HG03108 (cell line): ENCODE results near the gene TP53TG3E.
"Not testable (repeated sequence)": the region's sequence is repeated elsewhere in the genome, so short reads cannot be mapped to it uniquely, and the experiment has no call there.

Source experiments
- ATAC-seq: cut with Tn5 transposase; IDR thresholded peaks from one replicate; pipeline ENCODE4 v1.9.1; 2021; ENCODE audit warnings: moderate library complexity; ENCODE audit not compliant: unreplicated experiment

The TP53TG3E gene, protein sequence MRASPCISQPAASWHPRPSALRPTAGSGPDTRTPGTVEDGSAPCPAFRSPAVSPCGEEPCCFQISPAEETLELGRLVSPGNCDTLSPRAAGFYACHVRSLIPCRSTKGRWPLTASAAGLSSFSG

DNA sequence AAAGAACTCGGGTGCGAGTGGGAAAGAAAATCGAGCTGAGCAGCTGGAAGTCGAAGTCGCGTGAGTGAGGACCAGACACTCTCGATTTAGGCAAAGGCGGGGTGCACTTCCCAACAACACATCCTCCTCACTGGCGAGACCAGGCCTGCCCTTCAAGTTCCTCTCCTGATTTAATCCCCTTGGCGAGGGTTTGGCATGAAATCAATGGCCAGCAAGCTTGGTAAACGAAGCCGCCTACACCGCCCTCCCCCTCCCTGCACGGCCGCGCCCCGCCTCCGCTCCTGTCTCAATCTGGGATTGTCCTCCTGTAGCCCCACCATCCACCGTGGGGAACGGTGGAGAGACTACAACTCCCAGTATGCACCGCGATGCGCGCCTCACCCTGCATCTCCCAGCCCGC lies at the start of gene TP53TG3E:
Gene TP53TG3E, plus strand, starts transcription at position 301 of the 400 bp plus-strand sequence. Its CDS starts 68 bp downstream, at position 369.
- not testable (repeated sequence) for ATAC-seq

DNA sequence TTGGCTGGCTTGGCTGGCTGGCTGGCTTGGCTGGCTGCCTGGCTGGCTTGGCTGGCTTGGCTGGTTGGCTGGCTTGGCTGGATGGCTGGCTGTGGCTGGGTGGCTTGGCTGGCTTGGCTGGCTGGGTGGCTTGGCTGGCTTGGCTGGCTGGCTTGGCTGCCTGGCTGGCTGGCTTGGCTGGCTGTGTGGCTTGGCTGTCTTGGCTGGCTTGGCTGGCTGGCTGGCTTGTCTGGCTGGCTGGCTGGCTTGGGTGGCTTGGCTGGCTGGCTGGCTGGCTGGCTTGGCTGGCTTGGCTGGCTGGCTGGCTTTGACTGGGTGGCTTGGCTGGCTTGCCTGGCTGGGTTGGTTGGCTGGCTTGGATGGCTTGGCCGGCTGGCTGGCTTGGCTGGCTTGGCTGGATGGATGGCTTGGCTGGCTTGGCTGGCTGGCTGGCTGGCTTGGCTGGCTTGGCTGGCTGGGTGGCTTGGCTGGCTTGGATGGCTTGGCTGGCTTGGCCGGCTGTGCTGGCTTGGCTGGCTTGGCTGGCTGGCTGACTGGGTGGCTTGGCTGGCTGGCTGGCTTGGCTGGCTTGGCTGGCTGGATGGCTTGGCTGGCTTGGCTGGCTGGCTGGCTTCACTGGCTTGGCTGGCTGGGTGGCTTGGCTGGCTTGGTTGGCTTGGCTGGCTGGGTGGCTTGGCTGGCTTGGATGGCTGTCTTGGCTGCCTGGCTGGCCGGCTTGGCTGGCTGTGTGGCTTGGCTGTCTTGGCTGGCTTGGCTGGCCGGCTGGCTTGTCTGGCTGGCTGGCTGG lies 32.3 kb downstream of the TP53TG3E start:
- not testable (repeated sequence) for ATAC-seq

DNA sequence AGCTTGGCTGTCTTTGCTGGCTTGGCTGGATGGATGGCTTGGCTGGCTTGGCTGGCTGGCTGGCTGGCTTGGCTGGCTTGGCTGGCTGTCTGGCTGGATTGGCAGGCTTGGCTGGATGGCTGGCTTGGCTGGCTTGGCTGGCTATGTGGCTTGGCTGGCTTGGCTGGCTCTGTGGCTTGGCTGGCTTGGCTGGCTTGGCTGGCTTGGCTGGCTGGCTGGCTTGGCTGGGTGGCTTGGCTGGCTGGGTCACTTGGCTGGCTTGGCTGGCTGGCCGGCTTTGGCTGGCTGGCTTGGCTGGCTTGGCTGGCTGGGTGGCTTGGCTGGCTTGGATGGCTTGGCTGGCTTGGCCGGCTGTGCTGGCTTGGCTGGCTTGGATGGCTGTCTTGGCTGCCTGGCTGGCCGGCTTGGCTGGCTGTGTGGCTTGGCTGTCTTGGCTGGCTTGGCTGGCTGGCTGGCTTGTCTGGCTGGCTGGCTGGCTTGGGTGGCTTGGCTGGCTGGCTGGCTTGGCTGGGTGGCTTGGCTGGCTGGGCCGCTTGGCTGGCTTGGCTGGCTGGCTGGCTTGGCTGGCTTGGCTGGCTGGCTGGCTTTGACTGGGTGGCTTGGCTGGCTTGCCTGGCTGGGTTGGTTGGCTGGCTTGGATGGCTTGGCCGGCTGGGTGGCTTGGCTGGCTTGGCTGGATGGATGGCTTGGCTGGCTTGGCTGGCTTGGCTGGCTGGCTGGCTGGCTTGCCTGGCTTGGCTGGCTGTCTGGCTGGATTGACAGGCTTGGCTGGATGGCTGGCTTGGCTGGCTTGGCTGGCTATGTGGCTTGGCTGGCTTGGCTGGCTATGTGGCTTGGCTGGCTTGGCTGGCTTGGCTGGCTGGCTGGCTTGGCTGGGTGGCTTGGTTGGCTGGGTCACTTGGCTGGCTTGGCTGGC lies 33.8 kb downstream of the TP53TG3E start:
- not testable (repeated sequence) for ATAC-seq

DNA sequence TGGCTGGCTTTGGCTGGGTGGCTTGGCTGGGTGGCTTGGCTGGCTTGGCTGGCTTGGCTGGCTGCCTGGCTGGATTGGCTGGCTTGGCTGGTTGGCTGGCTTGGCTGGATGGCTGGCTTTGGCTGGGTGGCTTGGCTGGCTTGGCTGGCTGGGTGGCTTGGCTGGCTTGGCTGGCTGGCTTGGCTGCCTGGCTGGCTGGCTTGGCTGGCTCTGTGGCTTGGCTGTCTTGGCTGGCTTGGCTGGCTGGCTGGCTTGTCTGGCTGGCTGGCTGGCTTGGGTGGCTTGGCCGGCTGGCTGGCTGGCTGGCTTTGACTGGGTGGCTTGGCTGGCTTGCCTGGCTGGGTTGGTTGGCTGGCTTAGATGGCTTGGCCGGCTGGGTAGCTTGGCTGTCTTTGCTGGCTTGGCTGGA lies 34.4 kb downstream of the TP53TG3E start:
- ATAC-seq: not testable (repeated sequence)

DNA sequence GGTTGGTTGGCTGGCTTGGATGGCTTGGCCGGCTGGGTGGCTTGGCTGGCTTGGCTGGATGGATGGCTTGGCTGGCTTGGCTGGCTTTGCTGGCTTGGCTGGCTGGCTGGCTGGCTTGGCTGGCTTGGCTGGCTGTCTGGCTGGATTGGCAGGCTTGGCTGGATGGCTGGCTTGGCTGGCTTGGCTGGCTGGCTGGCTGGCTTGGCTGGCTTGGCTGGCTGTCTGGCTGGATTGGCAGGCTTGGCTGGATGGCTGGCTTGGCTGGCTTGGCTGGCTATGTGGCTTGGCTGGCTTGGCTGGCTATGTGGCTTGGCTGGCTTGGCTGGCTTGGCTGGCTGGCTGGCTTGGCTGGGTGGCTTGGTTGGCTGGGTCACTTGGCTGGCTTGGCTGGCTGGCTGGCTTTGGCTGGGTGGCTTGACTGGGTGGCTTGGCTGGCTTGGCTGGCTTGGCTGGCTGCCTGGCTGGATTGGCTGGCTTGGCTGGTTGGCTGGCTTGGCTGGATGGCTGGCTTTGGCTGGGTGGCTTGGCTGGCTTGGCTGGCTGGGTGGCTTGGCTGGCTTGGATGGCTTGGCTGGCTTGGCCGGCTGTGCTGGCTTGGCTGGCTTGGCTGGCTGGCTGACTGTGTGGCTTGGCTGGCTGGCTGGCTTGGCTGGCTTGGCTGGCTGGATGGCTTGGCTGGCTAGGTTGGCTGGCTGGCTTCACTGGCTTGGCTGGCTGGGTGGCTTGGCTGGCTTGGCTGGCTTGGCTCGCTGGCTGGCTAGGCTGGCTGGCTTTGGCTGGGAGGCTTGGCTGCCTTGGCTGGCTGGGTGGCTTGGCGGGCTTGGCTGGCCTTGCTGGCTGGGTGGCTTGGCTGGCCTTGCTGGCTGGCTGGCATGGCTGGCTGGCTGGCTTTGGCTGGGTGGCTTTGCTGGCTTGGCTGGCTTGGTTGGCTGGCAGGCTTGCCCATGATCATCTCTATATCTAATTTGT lies 35.3 kb downstream of the TP53TG3E start:
- not testable (repeated sequence) for ATAC-seq
